Kasumi-1 (cell line): ENCODE measurements around the gene ATXN7L1.

Experiments used
- DNase-seq, 2 experiments: peaks; one replicate each; lab custom pipeline; 2025; lab: John Stamatoyannopoulos, UW

The ATXN7L1 gene

GRCh38 chr7:105674200-105674920 lies 202.0 kb downstream of the ATXN7L1 start:
- DNase-seq, result no peak

GRCh38 chr7:105673367-105674084 lies 202.9 kb downstream of the ATXN7L1 start:
- DNase-seq, result no peak

GRCh38 chr7:105672801-105673200 lies 203.6 kb downstream of the ATXN7L1 start:
- no peak for DNase-seq

- no peak for DNase-seq
These were observed 210.1 kb downstream of the ATXN7L1 start for GRCh38 chr7:105666324-105666723.

GRCh38 chr7:105665684-105666083 lies 210.7 kb downstream of the ATXN7L1 start:
- no peak for DNase-seq

GRCh38 chr7:105664816-105665525 lies 211.4 kb downstream of the ATXN7L1 start:
- DNase-seq, result peak; percentile 4 to 38

GRCh38 chr7:105662998-105663397 lies 213.4 kb downstream of the ATXN7L1 start:
- no peak for DNase-seq

GRCh38 chr7:105661625-105662024 lies 214.8 kb downstream of the ATXN7L1 start:
- no peak for DNase-seq

GRCh38 chr7:105656922-105657521 lies 219.4 kb downstream of the ATXN7L1 start:
- DNase-seq, result peak; percentile 38 to 61

GRCh38 chr7:105655500-105656380 lies 220.7 kb downstream of the ATXN7L1 start:
- no peak for DNase-seq

- peak; percentile 9 to 37 for DNase-seq
These were observed 221.3 kb downstream of the ATXN7L1 start for GRCh38 chr7:105655067-105655466.

- no peak for DNase-seq
These were observed 222.2 kb downstream of the ATXN7L1 start for GRCh38 chr7:105654095-105654686.

- no peak for DNase-seq
These were observed 222.9 kb downstream of the ATXN7L1 start for GRCh38 chr7:105653441-105654005.

GRCh38 chr7:105652359-105652993 lies 223.9 kb downstream of the ATXN7L1 start:
- DNase-seq, result peak; percentile 61 to 71

GRCh38 chr7:105651798-105652197 lies 224.6 kb downstream of the ATXN7L1 start:
- no peak for DNase-seq

GRCh38 chr7:105650382-105650970 lies 225.9 kb downstream of the ATXN7L1 start:
- no peak for DNase-seq

GRCh38 chr7:105649727-105650381 lies 226.5 kb downstream of the ATXN7L1 start:
- no peak for DNase-seq

GRCh38 chr7:105648561-105649401 lies 227.6 kb downstream of the ATXN7L1 start:
- no peak for DNase-seq
